ENCODE measurements around the gene SRGAP2. TPM values are rescaled to one million over a fixed set of nuclear protein-coding genes. Genes with fewer than 3 reads are reported as not detected.
"Not testable (repeated sequence)": the region's sequence is repeated elsewhere in the genome, so short reads cannot be mapped to it uniquely, and the experiment has no call there.

The SRGAP2 gene
- total RNA-seq, 1 experiment from 2014 or later = 72.1 TPM

DNA sequence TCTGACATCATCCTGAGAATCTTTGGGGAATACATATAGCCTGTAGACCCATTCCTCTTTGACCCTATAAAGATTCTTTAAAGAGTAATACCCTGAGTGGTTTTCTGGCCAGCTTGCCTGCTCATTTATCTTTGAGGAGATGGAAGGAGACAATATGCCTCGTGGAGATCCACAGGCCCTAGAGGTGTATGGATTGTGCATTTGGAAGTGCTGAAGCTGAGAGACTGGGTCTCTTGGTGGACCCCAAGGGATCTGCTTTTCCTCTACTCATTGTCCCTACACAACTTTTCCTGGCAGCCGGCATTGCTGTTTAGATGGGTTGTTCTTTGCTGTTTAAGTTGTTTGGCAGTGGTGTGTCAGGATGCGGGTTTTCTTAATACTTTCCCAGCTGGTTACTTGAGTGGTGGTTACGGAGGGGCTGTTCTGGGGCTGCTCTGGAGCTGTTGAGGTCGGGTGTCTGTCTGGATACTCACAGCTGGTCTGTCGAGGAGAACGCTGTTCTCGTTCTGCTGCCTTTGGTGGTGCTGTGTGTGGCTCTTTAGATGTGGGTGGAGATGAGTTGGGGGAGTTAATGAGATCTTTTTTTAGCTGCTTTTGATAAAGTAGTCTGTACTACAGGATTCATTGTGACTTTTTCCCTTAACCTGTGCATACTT is 49.5 kb downstream of the SRGAP2 start:
- BruUV-seq (replicated peaks); intact Hi-C loops (cut with micrococcal nuclease); H3K27ac Mint-ChIP-seq (ENCODE audit: low read depth, unreplicated experiment); DNase-seq (ENCODE audit: unreplicated experiment); H3K36me3 Mint-ChIP-seq (ENCODE audit: insufficient read depth, unreplicated experiment); CTCF ChIA-PET; H3K27me3 Mint-ChIP-seq (ENCODE audit: insufficient read depth, unreplicated experiment); H3K9me3 Mint-ChIP-seq (ENCODE audit: unreplicated experiment); H3K4me3 Mint-ChIP-seq (ENCODE audit: unreplicated experiment); POLR2A ChIA-PET: not testable (repeated sequence)
- H3K4me1 Mint-ChIP-seq (ENCODE audit: insufficient read depth, unreplicated experiment) = peaks cover 14% of the 10 kb centered on the region

Other genes starting within 250 kb of the SRGAP2 start
- 1.6 and 3.6 TPM in 2 replicates for gene RAB7B, start 200.1 kb upstream of the SRGAP2 start, total RNA-seq (2022)
- 0.79 and 0.81 TPM in 2 replicates for gene CTSE, start 179.6 kb upstream of the SRGAP2 start, total RNA-seq (2022)
- gene RHEX, start 150.4 kb upstream of the SRGAP2 start, total RNA-seq (2022) = not detected in 2 replicates
- not detected in 2 replicates for gene AVPR1B, start 86.2 kb upstream of the SRGAP2 start, total RNA-seq (2022)
- 19.4 and 21.8 TPM in 2 replicates for gene FAM72A, start 702 bp upstream of the SRGAP2 start, total RNA-seq (2022)

Data from MCF 10A (cell line).